SH-SY5Y (cell line): ENCODE data around the gene CNOT11.

Experiments used
- GATA2 ChIP-seq: IDR thresholded peaks from 2 replicates; pipeline ENCODE4 v1.6.1; 2011; ENCODE audit warnings: mild to moderate bottlenecking, low read depth, low read length
- GATA3 ChIP-seq: IDR thresholded peaks from 2 replicates; pipeline ENCODE4 v1.6.1; 2011; ENCODE audit warnings: low read depth, mild to moderate bottlenecking, low read length, moderate library complexity

The CNOT11 gene

GRCh38 chr2:101249826-101250225, 2.9 kb upstream of the CNOT11 start:
- TF ChIP-seq GATA2 = no peak
- no peak for TF ChIP-seq GATA3

GRCh38 chr2:101251844-101252407, 760 bp upstream of the CNOT11 start:
- TF ChIP-seq GATA2 (peak; percentile 75), GATA3 (no peak)

- no peak for TF ChIP-seq GATA3
- TF ChIP-seq GATA2 = no peak
Measured at GRCh38 chr2:101253013-101253702, 472 bp downstream of the CNOT11 start.

GRCh38 chr2:101253703-101254450, 1.2 kb downstream of the CNOT11 start:
- TF ChIP-seq GATA2 (no peak), GATA3 (no peak)

GRCh38 chr2:101255501-101255900, 2.8 kb downstream of the CNOT11 start:
- TF ChIP-seq GATA2 = no peak
- TF ChIP-seq GATA3 = no peak

- TF ChIP-seq GATA2 = no peak
- TF ChIP-seq GATA3 = no peak
Measured at GRCh38 chr2:101256316-101256715, 3.6 kb downstream of the CNOT11 start.

GRCh38 chr2:101258804-101259203, 6.1 kb downstream of the CNOT11 start:
- TF ChIP-seq GATA2 = no peak

- TF ChIP-seq GATA2 (no peak), GATA3 (no peak)
Measured at GRCh38 chr2:101262142-101262541, 9.5 kb downstream of the CNOT11 start.

GRCh38 chr2:101263377-101263800, 10.7 kb downstream of the CNOT11 start:
- TF ChIP-seq GATA2 (no peak), GATA3 (no peak)

- no peak for TF ChIP-seq GATA2
- TF ChIP-seq GATA3 = no peak
Measured at GRCh38 chr2:101264360-101264939, 11.8 kb downstream of the CNOT11 start.

GRCh38 chr2:101265893-101266499, 13.3 kb downstream of the CNOT11 start:
- TF ChIP-seq GATA3 = no peak
- TF ChIP-seq GATA2 = no peak

- TF ChIP-seq GATA2 (no peak), GATA3 (no peak)
Measured at GRCh38 chr2:101267671-101268656, 15.3 kb downstream of the CNOT11 start.

- TF ChIP-seq GATA2 (no peak), GATA3 (no peak)
Measured at GRCh38 chr2:101270700-101271259, 18.1 kb downstream of the CNOT11 start.
